GM12872 (cell line): ENCODE results near the gene IL17D.

ENCODE experiments used
- CTCF ChIP-seq: IDR thresholded peaks from 3 replicates; pipeline ENCODE4 v1.5.1; 2011; ENCODE audit warnings: low read depth, mild to moderate bottlenecking, low read length, moderate library complexity; ENCODE audit not compliant: insufficient read depth

IL17D gene

DNA sequence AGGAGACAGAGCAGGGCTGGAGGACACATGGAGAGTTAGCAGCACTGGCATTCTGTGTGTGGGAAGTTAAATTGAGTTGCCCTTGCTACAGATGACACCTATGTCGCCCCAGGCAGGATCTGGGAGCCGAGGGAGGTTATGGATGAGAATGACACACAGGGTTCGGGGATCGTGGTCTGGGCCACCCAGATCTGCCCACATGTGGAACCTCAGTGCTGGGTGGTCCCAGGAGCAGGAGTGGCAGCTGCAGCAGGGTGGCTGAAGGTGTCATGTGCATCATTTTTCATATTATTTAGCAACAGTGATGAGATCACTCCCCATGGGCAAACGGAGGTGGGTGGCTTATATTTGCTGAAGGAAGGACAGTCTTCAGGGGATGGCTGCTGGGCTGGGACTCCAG is 3.2 kb downstream of the IL17D start:
- no peak for TF ChIP-seq CTCF

GRCh38 chr13:20708216-20708615 is 4.7 kb downstream of the IL17D start:
- no peak for TF ChIP-seq CTCF

- no peak for TF ChIP-seq CTCF
These were observed 5.9 kb downstream of the IL17D start for GRCh38 chr13:20709369-20709768.

GRCh38 chr13:20709782-20710181 is 6.3 kb downstream of the IL17D start:
- no peak for TF ChIP-seq CTCF

DNA sequence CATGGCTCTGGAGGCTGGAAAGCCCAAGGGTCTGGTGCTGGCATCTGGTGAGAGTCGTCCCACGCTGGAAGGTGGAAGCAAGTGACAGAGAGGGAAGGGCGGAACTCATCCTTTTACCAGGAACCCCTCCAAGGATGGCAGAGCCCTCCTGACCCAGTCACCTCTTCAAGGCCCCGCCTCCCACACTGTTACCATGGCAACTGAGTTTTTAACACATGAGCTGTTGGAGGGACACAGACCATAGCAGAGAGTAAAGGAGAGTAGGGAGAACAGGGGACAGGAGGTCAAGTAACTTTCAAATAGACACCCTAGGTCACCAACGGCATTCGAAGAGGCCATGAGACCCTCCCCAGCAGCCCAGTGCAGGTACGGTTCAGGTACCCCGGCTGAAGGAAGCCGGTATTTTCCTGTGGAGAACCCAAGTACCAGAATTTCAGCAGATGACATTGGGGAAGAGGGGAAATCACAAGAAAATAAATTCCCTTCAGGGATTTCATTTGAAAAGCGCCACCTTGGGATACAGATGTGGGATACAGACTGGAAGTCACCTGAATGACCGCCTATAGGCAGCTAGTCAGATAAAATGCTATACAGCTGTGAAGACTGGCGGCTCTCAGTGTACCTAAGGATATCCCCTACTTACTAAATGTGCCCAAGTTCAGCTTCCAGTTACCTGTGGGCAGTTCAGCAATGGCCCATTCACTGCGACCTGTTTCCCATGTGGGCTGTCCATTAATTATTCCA is 8.0 kb downstream of the IL17D start:
- no peak for TF ChIP-seq CTCF

- no peak for TF ChIP-seq CTCF
These were observed 9.5 kb downstream of the IL17D start for GRCh38 chr13:20713014-20713376.

DNA sequence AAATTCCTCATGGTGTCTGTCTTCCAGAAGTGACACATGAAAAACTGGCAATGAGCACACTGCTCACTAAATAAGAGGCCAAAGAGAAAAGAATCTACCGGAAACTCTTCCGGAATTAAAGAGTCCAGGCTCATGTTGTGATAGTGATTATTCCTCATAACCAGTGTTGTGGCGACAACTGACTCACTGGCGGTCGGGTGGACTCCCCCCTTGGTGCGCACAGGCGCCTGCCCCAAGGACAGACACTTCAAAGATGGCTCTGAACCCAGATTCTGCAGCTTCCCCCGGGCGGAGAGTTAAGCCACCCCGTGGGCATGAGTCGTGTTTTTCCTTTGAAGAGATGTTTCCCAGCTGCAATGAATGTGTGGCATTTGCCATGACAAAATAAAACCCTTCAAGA is 10.3 kb downstream of the IL17D start:
- TF ChIP-seq CTCF = no peak
